GM10266 (cell line): ENCODE data around the gene NEK4.
A peak's percentile ranks its signal among the peaks of the same experiment; 100 is the strongest.

ENCODE experiments used
- DNase-seq: peaks from one replicate; pipeline ENCODE4 v3.0.0; 2012; ENCODE audit errors: extremely low spot score
- TF ChIP-seq, protein P1 (sequence below): IDR thresholded peaks from 2 replicates; pipeline ENCODE4 v1.5.1; 2012; ENCODE audit warnings: mild to moderate bottlenecking, low read depth; ENCODE audit not compliant: control insufficient read depth, insufficient read depth; ENCODE audit errors: missing control alignments

Gene NEK4

DNA sequence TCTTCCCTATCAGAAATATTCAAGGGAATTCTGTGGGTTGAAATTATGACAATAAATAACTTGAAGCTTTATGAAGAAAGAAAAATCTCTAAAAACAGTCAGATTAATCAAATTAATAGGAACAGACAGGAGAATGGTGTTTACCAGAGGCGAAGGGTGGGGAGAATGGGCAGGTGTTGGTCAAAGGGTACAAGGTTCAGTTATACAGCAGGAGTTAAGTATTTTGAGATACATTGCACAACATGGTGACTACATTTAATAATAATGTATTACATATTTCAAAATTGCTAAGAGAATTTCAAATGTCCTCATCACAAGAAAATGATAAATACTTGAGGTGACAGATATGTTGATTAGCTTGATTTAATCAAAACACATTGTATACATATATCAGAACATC is 46.2 kb downstream of the NEK4 start:
- no peak for DNase-seq

DNA sequence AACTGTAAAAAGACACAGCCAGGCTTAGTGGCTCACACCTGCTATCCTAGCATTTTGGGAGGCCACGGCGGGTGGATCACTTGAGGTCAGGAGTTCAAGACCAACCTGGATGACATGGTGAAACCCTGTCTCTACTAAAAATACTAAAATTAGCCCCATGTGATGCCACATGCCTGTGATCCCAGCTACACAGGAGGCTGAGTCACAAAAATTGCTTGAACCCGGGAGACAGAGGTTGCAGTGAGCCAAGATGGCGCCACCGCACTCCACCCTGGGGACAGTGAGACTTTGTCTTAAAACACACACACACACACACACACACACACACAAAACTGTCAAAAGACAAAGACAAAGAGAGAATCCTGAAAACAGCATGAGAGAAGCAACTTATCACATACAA is 46.8 kb downstream of the NEK4 start:
- TF ChIP-seq, protein P1, sequence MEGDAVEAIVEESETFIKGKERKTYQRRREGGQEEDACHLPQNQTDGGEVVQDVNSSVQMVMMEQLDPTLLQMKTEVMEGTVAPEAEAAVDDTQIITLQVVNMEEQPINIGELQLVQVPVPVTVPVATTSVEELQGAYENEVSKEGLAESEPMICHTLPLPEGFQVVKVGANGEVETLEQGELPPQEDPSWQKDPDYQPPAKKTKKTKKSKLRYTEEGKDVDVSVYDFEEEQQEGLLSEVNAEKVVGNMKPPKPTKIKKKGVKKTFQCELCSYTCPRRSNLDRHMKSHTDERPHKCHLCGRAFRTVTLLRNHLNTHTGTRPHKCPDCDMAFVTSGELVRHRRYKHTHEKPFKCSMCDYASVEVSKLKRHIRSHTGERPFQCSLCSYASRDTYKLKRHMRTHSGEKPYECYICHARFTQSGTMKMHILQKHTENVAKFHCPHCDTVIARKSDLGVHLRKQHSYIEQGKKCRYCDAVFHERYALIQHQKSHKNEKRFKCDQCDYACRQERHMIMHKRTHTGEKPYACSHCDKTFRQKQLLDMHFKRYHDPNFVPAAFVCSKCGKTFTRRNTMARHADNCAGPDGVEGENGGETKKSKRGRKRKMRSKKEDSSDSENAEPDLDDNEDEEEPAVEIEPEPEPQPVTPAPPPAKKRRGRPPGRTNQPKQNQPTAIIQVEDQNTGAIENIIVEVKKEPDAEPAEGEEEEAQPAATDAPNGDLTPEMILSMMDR = no peak
- DNase-seq = no peak

More for the DNA sequence above, 46.2 kb downstream of the NEK4 start:
- TF ChIP-seq, protein P1 = no peak

GRCh38 chr3:52722491-52722890 is 48.2 kb downstream of the NEK4 start:
- DNase-seq = no peak
- TF ChIP-seq, protein P1 = no peak

DNA sequence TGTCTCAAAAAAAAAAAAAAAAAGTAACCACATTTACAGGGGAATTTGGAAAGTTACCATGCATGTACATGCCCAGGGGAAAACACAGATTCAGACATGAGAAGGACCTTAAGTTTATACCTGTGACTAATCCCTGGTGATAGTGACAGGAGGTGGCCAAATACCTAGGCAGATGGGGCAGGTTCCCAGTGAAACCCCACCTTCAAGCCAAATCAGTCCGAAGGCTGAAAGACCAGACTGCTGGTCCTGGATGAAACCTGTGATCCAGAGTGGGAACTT is 49.1 kb downstream of the NEK4 start:
- TF ChIP-seq, protein P1 = no peak
- DNase-seq = no peak

DNA sequence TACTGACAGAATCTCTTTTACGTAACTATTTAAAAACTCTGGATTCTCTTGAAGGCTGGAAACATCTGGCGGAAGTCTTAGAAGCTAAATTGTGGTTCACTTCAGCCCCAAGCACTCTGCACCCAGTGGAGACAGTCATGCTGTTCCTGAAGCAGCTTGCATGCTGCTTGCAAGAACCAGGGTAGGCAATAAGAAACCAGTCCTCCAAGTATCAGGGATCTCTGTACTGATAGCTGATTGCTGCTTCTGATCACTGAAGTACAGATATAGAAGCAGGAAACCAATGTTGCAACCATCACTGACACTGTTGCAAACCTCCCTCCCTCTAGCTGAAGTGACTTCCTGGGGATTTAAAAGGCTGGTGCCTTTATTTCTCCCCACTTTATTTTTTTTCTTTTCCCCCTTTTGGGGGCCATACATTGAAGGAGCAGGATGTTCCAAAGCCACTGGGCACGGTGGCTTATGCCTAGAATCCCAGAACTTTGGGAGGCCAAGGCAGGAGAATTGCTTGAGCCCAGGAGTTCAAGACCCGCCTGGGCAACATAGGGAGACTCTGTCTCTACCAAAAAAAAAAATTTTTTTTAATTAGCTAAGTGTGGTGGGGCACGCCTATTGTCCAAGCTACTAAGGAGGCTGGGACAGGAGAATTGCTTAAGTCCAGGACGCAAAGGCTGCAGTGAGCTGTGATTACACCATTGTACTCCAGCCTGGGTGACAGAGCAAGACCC is 49.6 kb downstream of the NEK4 start:
- peak; percentile 45 for DNase-seq
- TF ChIP-seq, protein P1 = no peak

DNA sequence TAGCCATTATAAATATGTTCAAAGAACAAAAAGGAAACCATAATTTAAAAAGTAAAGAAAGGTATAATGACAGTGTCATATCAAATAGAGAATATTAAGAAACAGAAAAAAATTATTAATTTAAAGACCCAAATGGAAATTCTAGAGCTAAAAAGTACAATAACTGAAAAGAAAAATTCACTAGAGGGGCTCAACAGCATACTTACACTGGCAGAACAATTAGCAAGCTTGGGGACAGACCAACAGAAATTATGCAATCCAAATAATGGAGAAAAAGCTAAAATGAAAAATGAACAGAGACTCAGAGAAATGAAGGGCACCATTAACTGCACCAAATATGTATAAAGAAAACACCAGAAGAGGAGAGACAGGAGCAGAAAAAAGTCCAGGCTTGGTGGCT is 51.1 kb downstream of the NEK4 start:
- TF ChIP-seq, protein P1 = no peak
- DNase-seq = no peak

DNA sequence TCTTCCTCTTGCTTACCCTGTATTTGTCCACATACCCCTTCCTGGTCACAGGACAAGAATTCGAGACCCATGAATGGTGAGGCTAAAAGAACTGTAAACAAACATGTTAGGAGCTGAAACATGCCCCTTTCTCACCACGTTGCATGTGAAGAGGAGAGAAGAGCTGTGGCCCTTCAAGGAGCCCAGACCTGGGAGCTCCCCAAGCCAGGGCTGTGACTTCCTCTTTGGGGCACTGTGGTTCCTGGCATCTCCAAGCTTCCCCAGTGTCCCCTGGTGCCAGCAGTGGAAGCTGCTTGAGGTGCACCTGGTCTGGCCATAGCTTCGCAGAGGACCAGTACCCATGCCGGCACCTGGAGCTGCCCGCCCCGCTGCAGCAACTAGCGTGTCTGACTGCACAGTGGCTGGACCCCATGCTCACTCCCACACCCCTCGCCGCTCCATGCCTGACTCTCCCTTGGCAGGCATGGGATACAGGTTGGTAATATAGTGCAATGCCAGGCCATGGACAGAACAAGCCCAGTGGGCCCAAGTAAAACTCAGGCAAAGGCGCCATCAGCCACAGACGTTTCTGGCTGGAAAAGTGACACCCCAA is 54.9 kb downstream of the NEK4 start:
- TF ChIP-seq, protein P1 = no peak
- no peak for DNase-seq
